Common myeloid progenitor, CD34-positive (primary cell): Measurements from ENCODE around the gene PCDH15.

ENCODE experiments used
- CTCF ChIA-PET: fragments of 350-600 bp; sonication (Branson Sonifier 250); formaldehyde crosslinking; loops from one replicate; lab custom pipeline; 2021; ENCODE audit warnings: antibody characterized with exemption; lab: Charles Lee
- POLR2A ChIA-PET: fragments of 350-600 bp; sonication (Branson Sonifier 250); formaldehyde crosslinking; loops from one replicate; lab custom pipeline; 2021; ENCODE audit warnings: antibody characterized with exemption; lab: Charles Lee
- DNase-seq, 3 donors: peaks; one replicate each; pipeline versions ENCODE4 v3.0.0 to v3.0.0-alpha.2; 2013
- H3K27ac ChIP-seq, 2 experiments: 1 replicate in 1 of 2; 2 replicates in 1 of 2; pipeline ENCODE4 v1.7.0; 2013; ENCODE audit warnings: inconsistent platforms in 2 of 2, low read length in 2 of 2, mild to moderate bottlenecking in 2 of 2, low read depth in 1 of 2, moderate library complexity in 1 of 2; ENCODE audit not compliant: severe bottlenecking in 2 of 2, insufficient read depth in 1 of 2, poor library complexity in 1 of 2
- H3K27me3 ChIP-seq, 5 experiments: replicated peaks in 2 of 5; 1 replicate in 3 of 5; 2 replicates in 2 of 5; pipeline versions ENCODE4 v1.6.1 to v1.7.0; 2013; ENCODE audit warnings: low read length in 4 of 5, mild to moderate bottlenecking in 2 of 5, moderate library complexity in 2 of 5, inconsistent platforms in 1 of 5; ENCODE audit not compliant: insufficient read depth in 5 of 5, control insufficient read depth in 4 of 5
- H3K36me3 ChIP-seq, 4 experiments: 1 replicate in 2 of 4; 2 replicates in 2 of 4; pipeline versions ENCODE4 v1.6.1 to v1.7.0; 2013; ENCODE audit warnings: low read length in 3 of 4, control low read depth in 1 of 4, mild to moderate bottlenecking in 1 of 4; ENCODE audit not compliant: control insufficient read depth in 4 of 4, insufficient read depth in 4 of 4
- H3K4me1 ChIP-seq, 4 experiments: 1 replicate in 3 of 4; 2 replicates in 1 of 4; pipeline versions ENCODE4 v1.6.1 to v1.7.1; 2013; ENCODE audit warnings: low read length in 3 of 4, mild to moderate bottlenecking in 3 of 4, control low read depth in 1 of 4, inconsistent platforms in 1 of 4, moderate library complexity in 1 of 4; ENCODE audit not compliant: control insufficient read depth in 4 of 4, insufficient read depth in 4 of 4; ENCODE audit errors: control extremely low read depth in 1 of 4
- H3K4me3 ChIP-seq, 7 experiments: 1 replicate in 4 of 7; 2 replicates in 3 of 7; pipeline versions ENCODE4 v1.5.1 to v1.7.0; 2013; ENCODE audit warnings: mild to moderate bottlenecking in 7 of 7, low read length in 6 of 7, moderate library complexity in 6 of 7, inconsistent platforms in 2 of 7, low read depth in 2 of 7, control low read depth in 1 of 7; ENCODE audit not compliant: insufficient read depth in 4 of 7, control insufficient read depth in 1 of 7; ENCODE audit errors: extremely low read depth in 1 of 7
- H3K9me3 ChIP-seq, 5 experiments: 1 replicate in 4 of 5; 2 replicates in 1 of 5; pipeline versions ENCODE4 v1.6.1 to v1.7.1; 2013; ENCODE audit warnings: low read length in 4 of 5, mild to moderate bottlenecking in 2 of 5, inconsistent platforms in 1 of 5, low read depth in 1 of 5, moderate library complexity in 1 of 5; ENCODE audit not compliant: control insufficient read depth in 4 of 5, insufficient read depth in 2 of 5; ENCODE audit errors: control extremely low read depth in 1 of 5
- whole genome bisulfite sequencing: methylation state at CpG from one replicate; pipeline ENCODE4 v1.1.5; 2013; ENCODE audit not compliant: insufficient coverage; 5-methylcytosine and 5-hydroxymethylcytosine counted together

PCDH15 gene

DNA sequence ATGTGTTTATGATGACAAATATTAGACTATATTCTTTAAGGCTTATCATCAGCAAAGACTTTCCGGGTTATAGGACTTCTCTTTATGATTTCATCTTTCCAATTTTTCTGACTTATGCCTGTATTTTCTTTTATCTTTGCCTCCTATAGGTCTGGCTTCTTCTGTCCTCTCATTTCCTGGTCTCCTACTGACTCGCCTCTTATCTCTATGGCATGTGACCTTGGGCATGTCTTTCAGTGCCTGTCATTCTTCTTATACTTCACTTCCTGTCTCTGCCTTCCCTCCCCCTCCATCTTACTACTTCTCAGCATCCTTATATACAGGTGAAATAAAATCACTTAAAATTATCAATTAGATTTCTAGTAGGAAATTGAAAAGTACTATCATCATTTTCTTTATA is 42.2 kb downstream of the PCDH15 start:
- Histone ChIP-seq H3K36me3 (no peaks in the 10 kb centered on the region), H3K4me1 (no peaks in the 10 kb centered on the region), H3K27me3 (no peaks in the 10 kb centered on the region), H3K9me3 (no peaks in the 10 kb centered on the region), H3K4me3 (no peak overlapping the region), H3K27ac (no peak overlapping the region)
- WGBS = 43% methylated on average over 2 of the region's 2 CpGs
- ChIA-PET CTCF (no interaction called here), POLR2A (no interaction called here)
- DNase-seq = no peak

- WGBS = no CpG with 5 or more reads among the region's 1 CpG
- no peak for DNase-seq
- Histone ChIP-seq H3K27ac (no peak overlapping the region), H3K4me1 (no peaks in the 10 kb centered on the region), H3K9me3 (no peaks in the 10 kb centered on the region), H3K27me3 (no peaks in the 10 kb centered on the region), H3K4me3 (no peak overlapping the region), H3K36me3 (no peaks in the 10 kb centered on the region)
- CTCF ChIA-PET = no interaction called here
- POLR2A ChIA-PET = no interaction called here
These were observed 51.4 kb downstream of the PCDH15 start for GRCh38 chr10:54749623-54750022.

DNA sequence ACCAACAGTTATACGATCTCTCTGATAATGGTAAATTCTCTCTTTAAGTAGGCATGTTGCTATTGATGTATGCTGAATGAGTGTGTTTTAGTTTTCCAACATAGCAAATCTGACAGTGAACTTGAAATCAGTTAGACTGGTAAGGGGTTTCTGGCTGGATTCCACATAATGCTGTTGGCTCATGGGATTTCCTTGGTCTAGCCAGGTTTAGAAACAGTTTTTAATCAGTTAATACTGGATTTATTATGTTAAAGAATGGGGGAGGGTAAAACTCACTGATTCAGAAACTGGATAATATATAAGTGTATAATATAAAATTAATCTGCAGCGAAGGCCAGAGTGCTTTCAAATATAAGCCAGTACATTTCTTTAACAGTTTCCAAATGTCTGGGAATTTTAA is 55.6 kb downstream of the PCDH15 start:
- CTCF ChIA-PET = no interaction called here
- WGBS = no CpG with 5 or more reads among the region's 2 CpGs
- Histone ChIP-seq H3K4me3 (no peak overlapping the region), H3K27me3 (no peaks in the 10 kb centered on the region), H3K4me1 (no peaks in the 10 kb centered on the region), H3K36me3 (no peaks in the 10 kb centered on the region), H3K9me3 (no peaks in the 10 kb centered on the region), H3K27ac (no peak overlapping the region)
- DNase-seq = no peak
- POLR2A ChIA-PET = no interaction called here

GRCh38 chr10:54742416-54742815 is 58.6 kb downstream of the PCDH15 start:
- Histone ChIP-seq H3K27me3 (no peaks in the 10 kb centered on the region), H3K27ac (no peak overlapping the region), H3K9me3 (no peaks in the 10 kb centered on the region), H3K4me3 (no peak overlapping the region), H3K4me1 (no peaks in the 10 kb centered on the region), H3K36me3 (no peaks in the 10 kb centered on the region)
- CTCF ChIA-PET = no interaction called here
- 95% methylated on average over 3 of the region's 4 CpGs for whole genome bisulfite sequencing
- POLR2A ChIA-PET = no interaction called here
- DNase-seq = no peak

GRCh38 chr10:54728511-54728910 is 72.5 kb downstream of the PCDH15 start:
- no peaks in the 10 kb centered on the region for H3K9me3 ChIP-seq
- no peak for DNase-seq
- ChIA-PET CTCF (no interaction called here), POLR2A (no interaction called here)
- no peak overlapping the region for H3K4me3 ChIP-seq
- WGBS = 86% methylated on average over 1 of the region's 1 CpG
- H3K4me1 ChIP-seq = no peaks in the 10 kb centered on the region
- no peaks in the 10 kb centered on the region for H3K36me3 ChIP-seq
- no peak overlapping the region for H3K27ac ChIP-seq
- H3K27me3 ChIP-seq = no peaks in the 10 kb centered on the region

- Histone ChIP-seq H3K9me3 (peaks cover 0 to 3% (median 0%) of the 10 kb centered on the region in 5 experiments), H3K4me1 (no peaks in the 10 kb centered on the region), H3K27ac (no peak overlapping the region), H3K27me3 (no peaks in the 10 kb centered on the region), H3K36me3 (no peaks in the 10 kb centered on the region), H3K4me3 (no peak overlapping the region)
- ChIA-PET POLR2A (no interaction called here), CTCF (no interaction called here)
- DNase-seq = no peak
- no CpG with 5 or more reads among the region's 1 CpG for WGBS
These were observed 79.0 kb downstream of the PCDH15 start for GRCh38 chr10:54722075-54722474.

GRCh38 chr10:54710918-54711317 is 90.1 kb downstream of the PCDH15 start:
- POLR2A ChIA-PET = no interaction called here
- WGBS = 100% methylated on average over 2 of the region's 3 CpGs

More at GRCh38 chr10:54710918-54711317, 90.1 kb downstream of the PCDH15 start:
- H3K4me3 ChIP-seq = no peak overlapping the region
- CTCF ChIA-PET = no interaction called here
- H3K9me3 ChIP-seq = no peaks in the 10 kb centered on the region
- H3K4me1 ChIP-seq = no peaks in the 10 kb centered on the region
- H3K27ac ChIP-seq = no peak overlapping the region
- DNase-seq = no peak
- no peaks in the 10 kb centered on the region for H3K36me3 ChIP-seq
- no peaks in the 10 kb centered on the region for H3K27me3 ChIP-seq
